Transverse colon (tissue), 4 donors: Measurements from ENCODE around the gene E4F1. TPM values are rescaled to one million over a fixed set of nuclear protein-coding genes. Genes with fewer than 3 reads are reported as not detected.

Experiments
- DNase-seq: peaks from one replicate; pipeline ENCODE4 v3.0.0-alpha.2; 2019
- H3K27ac ChIP-seq, 4 donors: fragments of 200-600 bp; sonication (generic); 2 replicates each; pipeline ENCODE4 v1.5.1; 2016 to 2018; ENCODE audit warnings: inconsistent platforms in 4 of 4
- H3K27me3 ChIP-seq: fragments of 200-600 bp; sonication (generic); 2 replicates; pipeline ENCODE4 v1.5.1; 2017; ENCODE audit warnings: inconsistent platforms
- H3K36me3 ChIP-seq, 4 donors: fragments of 200-600 bp; sonication (generic); 2 replicates each; pipeline ENCODE4 v1.5.1; 2017 to 2019; ENCODE audit warnings: inconsistent platforms in 4 of 4
- H3K4me1 ChIP-seq, 4 donors: fragments of 200-600 bp; sonication (generic); 2 replicates each; pipeline ENCODE4 v1.5.1; 2017 to 2020; ENCODE audit warnings: inconsistent platforms in 4 of 4
- H3K4me3 ChIP-seq, 4 donors: fragments of 200-600 bp; sonication (generic); 1 replicate in 1 of 4; 2 replicates in 3 of 4; pipeline versions ENCODE4 v1.5.1 to v1.6.1; 2017 to 2019; ENCODE audit warnings: inconsistent platforms in 4 of 4
- H3K9me3 ChIP-seq, 2 donors: fragments of 200-600 bp; sonication (generic); 2 replicates each; pipeline ENCODE4 v1.5.1; 2017 to 2019; ENCODE audit warnings: inconsistent platforms in 2 of 2
- CTCF ChIP-seq, 5 experiments: fragments of 200-600 bp in 3 of 5; fragments of 450-650 bp in 2 of 5; sonication (generic) in 3 of 5; IDR thresholded peaks; 1 replicate in 2 of 5; 2 replicates in 3 of 5; pipeline ENCODE4 v1.5.1; 2016 to 2017; ENCODE audit warnings: antibody characterized with exemption in 5 of 5, inconsistent platforms in 3 of 5, mild to moderate bottlenecking in 2 of 5, moderate library complexity in 1 of 5
- EP300 ChIP-seq: sonication (generic); formaldehyde crosslinking; IDR thresholded peaks from one replicate; pipeline ENCODE4 v1.6.1; 2017; ENCODE audit warnings: antibody characterized with exemption, low read depth
- POLR2A ChIP-seq: fragments of 450-650 bp; IDR thresholded peaks from one replicate; pipeline ENCODE4 v1.6.1; 2016; ENCODE audit warnings: antibody characterized with exemption, mild to moderate bottlenecking, moderate library complexity
- POLR2AphosphoS5 ChIP-seq, 3 donors: sonication (generic); formaldehyde crosslinking; IDR thresholded peaks; one replicate each; pipeline ENCODE4 v1.6.1; 2016; ENCODE audit warnings: antibody characterized with exemption in 3 of 3
- WGBS, 2 donors: methylation state at CpG; one replicate each; pipeline ENCODE4 v1.1.5; 2018; ENCODE audit warnings: low coverage in 1 of 2; 5-methylcytosine and 5-hydroxymethylcytosine counted together
- in situ Hi-C, 4 donors: fragments of 200-750 bp; cut with MboI; loops; one replicate each; pipeline versions ENCODE4 v1.15.0 to v1.15.1; 2017; ENCODE audit warnings: low sequenced_read_pairs in 3 of 4, low pct_ligation_motif_present in 1 of 4, low pct_unique_long_range_greater_than_20kb in 1 of 4
- intact Hi-C: fragments of 100-400 bp; cut with DNase I; formaldehyde crosslinking; loops from one replicate; pipeline ENCODE4 v1.15.1; 2023; ENCODE audit warnings: low total_unique reads
- total RNA-seq, 4 donors: library from RNA; depleted of rRNA; stranded (reverse); fragments of >200 nt; gene quantifications; one replicate each; pipeline ENCODE4 v1.1.0, GENCODE V29; 2016

The E4F1 gene
- total RNA-seq, 4 donors from 2014 or later: 36.5 to 124 (median 53.6) TPM

DNA sequence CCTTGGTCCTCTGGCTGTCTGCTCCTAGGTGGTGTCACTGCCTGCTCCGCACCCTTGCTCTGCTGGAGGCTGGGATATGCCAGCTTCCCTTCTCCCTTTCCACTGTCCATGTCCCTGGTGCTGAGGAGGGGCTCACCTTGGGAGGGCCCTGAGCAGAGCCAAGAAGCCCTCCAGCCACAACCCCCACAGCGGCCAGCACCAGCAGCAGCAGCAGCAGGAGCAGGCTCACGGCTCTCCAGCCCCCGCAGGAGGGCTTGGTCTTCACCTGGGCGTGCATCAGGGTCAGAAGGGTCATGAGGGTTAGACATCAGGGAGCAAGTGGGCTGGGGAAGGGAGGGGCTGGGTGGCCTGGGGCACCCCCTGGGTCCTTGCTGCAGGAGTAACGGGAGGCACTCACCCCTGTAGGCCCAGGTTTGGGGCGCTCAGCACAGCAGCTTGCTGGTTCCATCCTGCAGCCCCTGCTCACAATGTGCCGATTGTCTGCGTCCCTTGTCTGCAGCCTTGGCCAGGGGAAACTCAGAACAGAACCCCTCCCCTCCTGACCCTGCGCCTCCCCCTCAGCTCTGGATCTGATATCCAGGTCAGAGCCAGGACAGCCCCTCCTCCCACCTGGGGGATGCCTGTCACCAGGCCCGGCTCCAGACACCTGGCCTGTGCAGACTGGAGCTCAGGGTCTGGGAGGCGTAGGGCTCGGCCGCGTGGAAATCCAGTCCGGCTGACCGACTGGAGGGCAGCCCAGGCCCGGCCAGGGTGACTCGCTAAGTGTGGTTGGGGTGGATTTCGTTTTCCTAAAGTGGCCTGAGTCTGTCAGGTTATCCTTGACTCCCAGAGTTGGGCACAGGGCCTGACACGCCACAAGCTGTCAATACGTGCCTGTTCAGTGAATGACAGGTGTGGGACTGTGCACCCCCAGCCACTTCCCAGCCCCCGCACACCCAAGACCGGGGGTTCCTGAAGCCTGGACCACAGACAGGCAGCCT, 12.7 kb upstream of the E4F1 start, which contains the start of gene BRICD5:
Gene BRICD5 (minus strand): TSS at position 478 of the 980 bp plus-strand sequence. CDS start 30 bp downstream, at position 448.
- no peak within 1 kb of the TSS for H3K4me3 ChIP-seq
- no peaks in the 10 kb centered on the region for H3K27me3 ChIP-seq
- no peak for DNase-seq
- H3K4me1 ChIP-seq: peaks cover 25 to 36% (median 32%) of the 10 kb centered on the region in 4 donors
- in situ Hi-C loops (no loop called here), intact Hi-C loops (no loop called here)
- no peak within 1 kb of the TSS for H3K27ac ChIP-seq
- WGBS, 2 donors: 76% methylated on average over 24 of the region's 24 CpGs; no CpG with 5 or more reads in 1 of the 2 donors
- peaks cover 0 to 13% (median 3%) of the 10 kb centered on the region in 4 donors for H3K36me3 ChIP-seq
- TF ChIP-seq CTCF (IDR thresholded peaks at IDR 0.05) (no peak), POLR2AphosphoS5 (IDR thresholded peaks at IDR 0.05) (no peak), EP300 (no peak), POLR2A (no peak)
- no peaks in the 10 kb centered on the region for H3K9me3 ChIP-seq

- peaks cover 18 to 25% (median 22%) of the 10 kb centered on the region in 4 donors for H3K4me1 ChIP-seq
- H3K27me3 ChIP-seq: no peaks in the 10 kb centered on the region
- WGBS, 2 donors: 80 to 83% methylated on average over 1 to 10 of the region's 11 CpGs
- TF ChIP-seq EP300 (no peak), CTCF (IDR thresholded peaks at IDR 0.05) (no peak), POLR2AphosphoS5 (IDR thresholded peaks at IDR 0.05) (no peak), POLR2A (no peak)
- H3K27ac ChIP-seq: no peak overlapping the region
- DNase-seq: no peak
- H3K9me3 ChIP-seq: no peaks in the 10 kb centered on the region
- in situ Hi-C loops: no loop called here
- H3K36me3 ChIP-seq: peaks cover 0 to 13% (median 3%) of the 10 kb centered on the region in 4 donors
- intact Hi-C loops: no loop called here
- H3K4me3 ChIP-seq: no peak overlapping the region
Observed at GRCh38 chr16:2211923-2212347, 11.5 kb upstream of the E4F1 start.

DNA sequence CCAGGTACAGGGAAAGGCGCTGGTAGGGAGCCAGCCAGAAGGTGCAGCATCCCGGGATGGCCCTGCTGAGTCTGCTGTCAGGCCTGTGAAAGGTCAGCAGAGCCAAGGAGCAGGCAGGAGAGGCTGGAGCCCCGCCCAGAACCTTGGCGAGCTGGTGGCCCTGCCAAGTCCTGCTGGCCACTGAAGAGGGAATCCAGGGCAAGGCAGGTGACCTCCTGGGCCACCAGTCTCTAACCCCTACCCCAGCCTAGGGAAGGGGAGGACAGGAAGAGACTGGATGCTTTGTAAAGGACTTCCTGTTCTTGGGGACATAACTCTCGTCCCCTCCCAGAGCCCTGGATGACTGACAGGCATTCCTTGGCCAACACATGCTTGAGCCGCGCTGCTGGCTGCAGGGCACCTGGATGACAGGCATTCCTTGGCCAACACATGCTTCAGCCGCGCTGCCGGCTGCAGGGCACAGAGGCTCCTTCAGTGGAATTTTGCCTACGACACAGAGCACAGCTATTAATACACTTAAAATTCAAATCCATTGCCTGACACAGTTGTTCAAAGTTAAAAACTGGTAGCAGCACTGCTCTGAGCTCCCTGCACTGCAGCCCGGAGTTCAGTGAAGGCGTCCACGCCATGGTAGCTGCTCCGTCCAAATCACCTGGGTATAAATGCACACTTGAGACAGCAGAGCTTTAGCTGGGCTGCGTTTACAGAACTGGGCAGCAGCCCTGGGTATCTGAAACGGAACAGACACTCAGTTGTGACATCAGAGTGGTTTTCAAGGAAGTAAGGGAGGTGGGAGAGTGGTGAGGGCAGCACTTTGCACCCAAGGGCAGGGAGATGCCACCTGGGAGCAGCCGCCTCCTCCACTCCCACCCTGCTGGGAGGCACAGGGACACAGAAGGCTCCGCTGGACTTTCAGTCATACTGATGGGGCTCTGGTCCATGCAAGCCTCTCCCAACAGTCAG, 10.7 kb upstream of the E4F1 start:
- intact Hi-C loops: no loop called here
- WGBS, 2 donors: 60 to 71% methylated on average over 4 to 18 of the region's 19 CpGs
- H3K27me3 ChIP-seq: no peaks in the 10 kb centered on the region
- H3K27ac ChIP-seq: peak overlapping the region in 1 of 4 donors; percentile 95
- H3K36me3 ChIP-seq: peaks cover 0 to 11% (median 3%) of the 10 kb centered on the region in 4 donors
- peak overlapping the region in 2 of 4 donors; percentile 91 to 94 for H3K4me3 ChIP-seq
- no peak for TF ChIP-seq POLR2A
- TF ChIP-seq POLR2AphosphoS5 (IDR thresholded peaks at IDR 0.05): peak in 1 of 3 donors; percentile 19
- no peaks in the 10 kb centered on the region for H3K9me3 ChIP-seq
- no peak for DNase-seq
- H3K4me1 ChIP-seq: peaks cover 18 to 25% (median 22%) of the 10 kb centered on the region in 4 donors
- in situ Hi-C loops: no loop called here

DNA sequence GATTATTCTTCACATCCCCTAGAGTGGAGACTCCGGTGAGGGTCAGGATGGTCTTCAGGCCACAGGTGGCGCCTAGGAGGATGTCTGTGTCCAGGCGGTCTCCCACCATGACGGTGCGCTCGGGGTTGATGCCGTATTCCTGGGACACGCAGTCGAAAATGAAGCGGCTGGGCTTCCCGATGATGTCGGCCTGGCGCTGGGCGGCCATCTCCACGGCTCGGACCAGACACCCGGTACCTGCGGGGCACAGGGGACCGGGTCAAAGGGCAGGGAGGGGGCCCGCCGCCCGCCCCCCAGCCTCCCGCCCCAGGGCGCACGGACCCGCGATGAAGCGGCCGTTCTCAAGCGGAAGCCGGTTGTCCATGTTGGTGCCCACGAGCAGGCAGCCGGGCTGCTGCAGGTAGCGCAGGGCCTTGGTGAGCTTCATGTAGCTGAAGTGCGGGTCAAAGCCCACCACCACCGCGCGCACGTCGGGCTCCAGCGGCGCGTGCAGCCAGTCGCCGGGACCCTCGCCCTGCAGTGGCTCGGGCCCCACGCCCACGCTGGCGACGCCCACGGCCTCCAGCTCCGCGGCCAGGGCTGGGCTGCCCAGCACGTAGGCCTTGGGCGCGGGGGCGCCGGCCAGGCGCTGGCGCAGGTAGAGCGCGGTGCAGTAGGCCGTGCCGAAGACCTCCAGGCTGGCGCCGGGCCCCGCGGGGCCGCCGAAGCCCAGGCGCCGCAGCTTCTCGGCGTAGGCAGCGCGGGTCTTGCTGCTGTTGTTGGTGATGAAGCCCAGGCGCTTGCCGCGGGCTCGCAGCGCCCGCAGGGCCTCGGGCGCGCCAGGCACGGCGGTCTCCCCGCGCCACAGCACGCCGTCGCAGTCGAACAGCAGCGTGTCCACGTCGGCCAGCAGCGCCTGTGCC, 9.3 kb upstream of the E4F1 start:
- intact Hi-C loops: no loop called here

More for the DNA sequence above, 9.3 kb upstream of the E4F1 start:
- DNase-seq: no peak
- peak overlapping the region; percentile 90 to 97 (median 92) for H3K4me3 ChIP-seq
- 0% methylated on average over 36 of the region's 98 CpGs; no CpG with 5 or more reads in 1 of the 2 donors for WGBS, 2 donors
- peak overlapping the region; percentile 93 to 97 (median 95) for H3K27ac ChIP-seq
- TF ChIP-seq CTCF (IDR thresholded peaks at IDR 0.05): no peak
- TF ChIP-seq EP300: no peak
- no peak for TF ChIP-seq POLR2AphosphoS5 (IDR thresholded peaks at IDR 0.05)
- no peak for TF ChIP-seq POLR2A
- in situ Hi-C loops: no loop called here
- H3K36me3 ChIP-seq: no peaks in the 10 kb centered on the region
- H3K9me3 ChIP-seq: no peaks in the 10 kb centered on the region
- peaks cover 18 to 25% (median 22%) of the 10 kb centered on the region in 4 donors for H3K4me1 ChIP-seq
- no peaks in the 10 kb centered on the region for H3K27me3 ChIP-seq
